GM21360 (cell line): ENCODE data around the gene SPATA21.
"Not testable (repeated sequence)": the region's sequence is repeated elsewhere in the genome, so short reads cannot be mapped to it uniquely, and the experiment has no call there.

ENCODE experiments used
- ATAC-seq: cut with Tn5 transposase; IDR thresholded peaks from one replicate; pipeline ENCODE4 v1.9.1; 2021; ENCODE audit warnings: mild to moderate bottlenecking, moderate library complexity; ENCODE audit not compliant: unreplicated experiment

SPATA21 gene

GRCh38 chr1:16436946-16437474, at the start of gene SPATA21:
SPATA21 (minus strand) TSS chr1:16437424; CDS start chr1:16431371, 6,053 bp downstream.
- ATAC-seq, result no peak

- ATAC-seq, result not testable (repeated sequence)
Observed at GRCh38 chr1:16487011-16487410, 49.8 kb upstream of the SPATA21 start.

GRCh38 chr1:16486316-16486715, 49.1 kb upstream of the SPATA21 start:
- not testable (repeated sequence) for ATAC-seq

- no peak for ATAC-seq
Observed at GRCh38 chr1:16484931-16485330, 47.7 kb upstream of the SPATA21 start.

- no peak for ATAC-seq
Observed at GRCh38 chr1:16484501-16484835, 47.2 kb upstream of the SPATA21 start.

- ATAC-seq, result not testable (repeated sequence)
Observed at GRCh38 chr1:16483639-16484500, 46.6 kb upstream of the SPATA21 start.

GRCh38 chr1:16483146-16483545, 45.9 kb upstream of the SPATA21 start:
- ATAC-seq, result not testable (repeated sequence)

GRCh38 chr1:16478091-16478490, 40.9 kb upstream of the SPATA21 start:
- no peak for ATAC-seq

GRCh38 chr1:16475771-16476770, 38.8 kb upstream of the SPATA21 start:
- ATAC-seq, result not testable (repeated sequence)

GRCh38 chr1:16474891-16475290, 37.7 kb upstream of the SPATA21 start:
- ATAC-seq, result not testable (repeated sequence)

- no peak for ATAC-seq
Observed at GRCh38 chr1:16474166-16474800, 37.1 kb upstream of the SPATA21 start.

GRCh38 chr1:16468558-16468957, 31.3 kb upstream of the SPATA21 start:
- ATAC-seq, result no peak

- no peak for ATAC-seq
Observed at GRCh38 chr1:16464917-16465625, 27.8 kb upstream of the SPATA21 start.

- ATAC-seq, result no peak
Observed at GRCh38 chr1:16462773-16463330, 25.6 kb upstream of the SPATA21 start.

GRCh38 chr1:16461681-16462080, 24.5 kb upstream of the SPATA21 start:
- no peak for ATAC-seq

GRCh38 chr1:16459352-16459925, 22.2 kb upstream of the SPATA21 start:
- ATAC-seq, result no peak

- no peak for ATAC-seq
Observed at GRCh38 chr1:16458831-16459230, 21.6 kb upstream of the SPATA21 start.

- not testable (repeated sequence) for ATAC-seq
Observed at GRCh38 chr1:16456151-16456550, 18.9 kb upstream of the SPATA21 start.

GRCh38 chr1:16454909-16455308, 17.7 kb upstream of the SPATA21 start:
- not testable (repeated sequence) for ATAC-seq
